GM12801 (cell line): ENCODE results near the gene FAM229A.

ENCODE experiments used
- CTCF ChIP-seq: IDR thresholded peaks from one replicate; pipeline ENCODE4 v1.5.1; 2011; ENCODE audit warnings: control low read depth; ENCODE audit not compliant: insufficient read length; ENCODE audit errors: extremely low read depth

Gene FAM229A

GRCh38 chr1:32350785-32351398, 11.4 kb downstream of the FAM229A start:
- TF ChIP-seq CTCF = no peak

- no peak for TF ChIP-seq CTCF
Observed at GRCh38 chr1:32349211-32349708, 13.0 kb downstream of the FAM229A start.

GRCh38 chr1:32346532-32347157, 15.6 kb downstream of the FAM229A start:
- no peak for TF ChIP-seq CTCF

GRCh38 chr1:32345289-32345827, 16.9 kb downstream of the FAM229A start:
- TF ChIP-seq CTCF = no peak

GRCh38 chr1:32342704-32343103, 19.6 kb downstream of the FAM229A start:
- no peak for TF ChIP-seq CTCF

GRCh38 chr1:32341971-32342370, 20.3 kb downstream of the FAM229A start:
- no peak for TF ChIP-seq CTCF

- no peak for TF ChIP-seq CTCF
Observed at GRCh38 chr1:32341186-32341757, 21.0 kb downstream of the FAM229A start.
